DND-41 (cell line): ENCODE measurements around the gene ADD2.

Experiments
- ATAC-seq: fragments of 200-7000 bp; cut with Tn5 transposase; 3 replicates; pipeline ENCODE4 v1.9.1; 2021; ENCODE audit warnings: low read depth; ENCODE audit not compliant: insufficient read depth
- DNase-seq: peaks from one replicate; pipeline ENCODE4 v3.0.0-alpha.2; 2020
- H2AFZ ChIP-seq: 2 replicates; pipeline ENCODE4 v1.6.0; 2012; ENCODE audit warnings: low read depth, low read length
- H3K27ac ChIP-seq: 2 replicates; pipeline ENCODE4 v1.5.1; 2012; ENCODE audit warnings: low read length, inconsistent platforms
- H3K27me3 ChIP-seq: fragments of 200-600 bp; sonication (generic); 2 replicates; pipeline ENCODE4 v1.6.0; 2012; ENCODE audit warnings: low read length, mild to moderate bottlenecking, inconsistent platforms; ENCODE audit not compliant: insufficient read depth, poor library complexity
- H3K36me3 ChIP-seq: 2 replicates; pipeline ENCODE4 v1.5.1; 2012; ENCODE audit warnings: low read length, inconsistent platforms; ENCODE audit not compliant: insufficient read depth
- H3K4me1 ChIP-seq: 2 replicates; pipeline ENCODE4 v1.5.1; 2012; ENCODE audit warnings: mild to moderate bottlenecking, low read length; ENCODE audit not compliant: insufficient read depth
- H3K4me2 ChIP-seq: 2 replicates; pipeline ENCODE4 v1.6.0; 2012; ENCODE audit warnings: mild to moderate bottlenecking, moderate library complexity, low read length, inconsistent platforms; ENCODE audit not compliant: insufficient read depth
- H3K4me3 ChIP-seq, 2 experiments: fragments of 200-600 bp in 1 of 2; shearing (Covaris generic) in 1 of 2; 2 replicates each; pipeline ENCODE4 v1.5.1; 2012 to 2016; ENCODE audit warnings: inconsistent platforms in 2 of 2, low read length in 2 of 2, mild to moderate bottlenecking in 2 of 2, low read depth in 1 of 2, moderate library complexity in 1 of 2
- H3K79me2 ChIP-seq: 2 replicates; pipeline ENCODE4 v1.6.0; 2012; ENCODE audit warnings: low read length, inconsistent platforms; ENCODE audit not compliant: insufficient read depth
- H3K9ac ChIP-seq: 2 replicates; pipeline ENCODE4 v1.6.0; 2012; ENCODE audit warnings: low read depth, mild to moderate bottlenecking, inconsistent platforms, low read length, moderate library complexity
- H3K9me3 ChIP-seq: 2 replicates; pipeline ENCODE4 v1.5.1; 2012; ENCODE audit warnings: low read length, moderate library complexity, mild to moderate bottlenecking, inconsistent platforms; ENCODE audit not compliant: insufficient read depth, severe bottlenecking
- H4K20me1 ChIP-seq: 2 replicates; pipeline ENCODE4 v1.6.0; 2012; ENCODE audit warnings: low read length; ENCODE audit not compliant: insufficient read depth
- CTCF ChIP-seq: IDR thresholded peaks from 2 replicates; pipeline ENCODE4 v1.5.1; 2012; ENCODE audit warnings: borderline replicate concordance, low read length, moderate library complexity, mild to moderate bottlenecking; ENCODE audit not compliant: poor library complexity, severe bottlenecking; ENCODE audit errors: extremely low read depth
- EZH2 ChIP-seq: IDR thresholded peaks from 3 replicates; pipeline ENCODE4 v1.6.1; 2012; ENCODE audit warnings: borderline replicate concordance, low read depth, mild to moderate bottlenecking, moderate library complexity, low read length, inconsistent platforms; ENCODE audit not compliant: severe bottlenecking

ADD2 gene

GRCh38 chr2:70808983-70809958, 41.3 kb upstream of the ADD2 start:
- H3K4me1 ChIP-seq, result no peaks in the 10 kb centered on the region
- no peaks in the 10 kb centered on the region for H3K36me3 ChIP-seq
- H3K27me3 ChIP-seq, result peaks cover 4% of the 10 kb centered on the region
- no peak for DNase-seq
- H4K20me1 ChIP-seq, result no peaks in the 10 kb centered on the region
- no peak overlapping the region for H3K9ac ChIP-seq
- no peak overlapping the region for H3K27ac ChIP-seq
- H3K79me2 ChIP-seq, result no peaks in the 10 kb centered on the region
- no peak overlapping the region for H2AFZ ChIP-seq
- TF ChIP-seq CTCF (no peak), EZH2 (no peak)
- no peak overlapping the region for H3K4me2 ChIP-seq
- no peaks in the 10 kb centered on the region for H3K9me3 ChIP-seq
- no peak overlapping the region for H3K4me3 ChIP-seq
- no peak for ATAC-seq

- no peak overlapping the region for H3K4me2 ChIP-seq
- ATAC-seq, result no peak
- no peaks in the 10 kb centered on the region for H4K20me1 ChIP-seq
- no peaks in the 10 kb centered on the region for H3K79me2 ChIP-seq
- no peak overlapping the region for H3K4me3 ChIP-seq
- TF ChIP-seq CTCF (no peak), EZH2 (no peak)
- H3K36me3 ChIP-seq, result no peaks in the 10 kb centered on the region
- H3K27ac ChIP-seq, result no peak overlapping the region
- no peak overlapping the region for H3K9ac ChIP-seq
- peaks cover 4% of the 10 kb centered on the region for H3K27me3 ChIP-seq
- H3K9me3 ChIP-seq, result no peaks in the 10 kb centered on the region
- no peak for DNase-seq
- no peaks in the 10 kb centered on the region for H3K4me1 ChIP-seq
- no peak overlapping the region for H2AFZ ChIP-seq
These were observed 39.8 kb upstream of the ADD2 start for GRCh38 chr2:70807828-70808118.

- Histone ChIP-seq H3K27me3 (peaks cover 4% of the 10 kb centered on the region), H2AFZ (no peak overlapping the region)
- no peak for ATAC-seq
These were observed 39.3 kb upstream of the ADD2 start for GRCh38 chr2:70807102-70807827.

More at GRCh38 chr2:70807102-70807827, 39.3 kb upstream of the ADD2 start:
- Histone ChIP-seq H3K4me1 (no peaks in the 10 kb centered on the region), H3K4me2 (no peak overlapping the region), H3K27ac (no peak overlapping the region), H3K9ac (no peak overlapping the region), H3K79me2 (no peaks in the 10 kb centered on the region), H4K20me1 (no peaks in the 10 kb centered on the region), H3K36me3 (no peaks in the 10 kb centered on the region), H3K9me3 (no peaks in the 10 kb centered on the region), H3K4me3 (no peak overlapping the region)
- TF ChIP-seq CTCF (no peak), EZH2 (no peak)
- no peak for DNase-seq
